Bronchial epithelial cell (primary cell): ENCODE measurements around the gene LRRTM1. TPM values are rescaled to one million over a fixed set of nuclear protein-coding genes. Genes with fewer than 3 reads are reported as not detected.

Experiments used
- DNase-seq: peaks from one replicate; pipeline ENCODE4 v3.0.0-alpha.2; 2010; ENCODE audit warnings: low read depth
- FAIRE-seq: peaks from 2 replicates; lab custom pipeline; 2011; peaks lifted over from hg19 to GRCh38; lab: Jason Lieb, UNC
- H3K27me3 ChIP-seq: 2 replicates; pipeline ENCODE4 v1.5.1; 2011; ENCODE audit warnings: low read length; ENCODE audit not compliant: control insufficient read depth, insufficient read depth
- H3K36me3 ChIP-seq: 2 replicates; pipeline ENCODE4 v1.5.1; 2011; ENCODE audit warnings: low read length; ENCODE audit not compliant: control insufficient read depth, insufficient read depth
- H3K4me3 ChIP-seq: 2 replicates; pipeline ENCODE4 v1.5.1; 2011; ENCODE audit warnings: mild to moderate bottlenecking, low read depth, low read length, control low read depth
- CTCF ChIP-seq: IDR thresholded peaks from 2 replicates; pipeline ENCODE4 v1.5.1; 2011; ENCODE audit warnings: mild to moderate bottlenecking, moderate library complexity, low read length, control low read depth, inconsistent platforms; ENCODE audit not compliant: insufficient read depth, severe bottlenecking
- total RNA-seq: library from RNA; depleted of rRNA; stranded (reverse); fragments of >200 nt; gene quantifications from 2 replicates; pipeline ENCODE4 v1.2.1, GENCODE V29; 2014

The LRRTM1 gene
- total RNA-seq, 1 donor from 2014 or later, result not detected

DNA sequence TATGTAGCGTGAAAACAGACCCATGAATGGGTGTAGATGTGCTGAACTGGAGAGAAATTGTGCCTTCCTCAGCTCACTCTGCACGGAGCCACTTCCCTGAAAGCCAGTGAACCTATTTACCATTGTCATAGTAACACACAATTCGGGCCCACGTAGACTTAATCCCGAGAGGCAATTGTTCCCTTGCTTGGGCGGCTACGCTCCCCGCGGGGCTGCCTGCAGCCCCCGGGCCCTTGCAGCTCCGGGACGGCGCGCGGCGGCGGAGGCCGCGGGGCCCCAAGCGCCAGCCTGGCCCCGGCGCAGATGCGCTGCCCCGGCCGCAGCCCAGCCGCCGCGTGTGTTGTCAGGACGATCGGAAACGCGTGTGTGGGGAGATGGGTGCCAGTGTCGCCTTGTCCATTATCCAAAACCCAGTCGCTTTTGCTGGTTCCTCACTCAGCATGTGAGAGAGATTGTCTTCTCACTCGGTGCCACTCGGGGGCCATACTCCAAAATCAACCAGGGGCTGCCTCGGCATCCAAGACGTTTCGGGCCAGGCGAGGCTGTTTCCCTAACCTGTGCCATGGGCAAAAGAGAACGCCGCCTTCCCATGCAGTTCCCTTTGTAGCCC lies 17.9 kb upstream of the LRRTM1 start:
- Histone ChIP-seq H3K4me3 (no peak overlapping the region), H3K36me3 (no peaks in the 10 kb centered on the region), H3K27me3 (no peaks in the 10 kb centered on the region)
- TF ChIP-seq CTCF, result no peak
- DNase-seq, result no peak
- FAIRE-seq, result no peak

DNA sequence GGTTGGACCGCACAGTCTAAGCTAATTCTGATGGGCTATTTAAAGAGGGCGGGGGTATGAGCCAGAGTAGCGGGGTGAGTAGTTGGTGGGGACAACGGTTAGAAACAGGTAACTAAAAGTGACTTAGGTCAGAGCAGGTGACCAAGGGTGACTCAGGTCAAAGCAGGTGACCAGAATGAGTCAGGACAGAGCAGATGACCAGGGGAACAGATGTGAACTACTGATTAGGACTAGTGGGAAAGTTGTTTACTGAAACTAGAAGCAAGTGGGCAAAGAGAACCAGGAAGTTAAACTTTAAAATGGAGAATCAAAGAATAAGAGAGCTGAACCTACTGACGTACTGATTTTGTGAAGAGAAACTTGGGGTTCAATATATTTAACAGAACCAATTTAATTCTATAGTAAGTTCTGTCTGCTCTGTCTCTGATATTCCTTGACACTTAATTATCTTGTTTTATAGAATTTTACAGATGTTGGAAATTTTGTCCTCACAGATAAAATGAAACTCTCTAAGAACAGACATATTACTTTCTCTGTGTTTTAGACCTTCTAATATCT lies 7.8 kb upstream of the LRRTM1 start:
- FAIRE-seq, result no peak

GRCh38 chr2:80311304-80311703 lies 6.8 kb upstream of the LRRTM1 start:
- no peak overlapping the region for H3K4me3 ChIP-seq
- DNase-seq (peak; percentile 9), FAIRE-seq (no peak)
- no peaks in the 10 kb centered on the region for H3K27me3 ChIP-seq
- H3K36me3 ChIP-seq, result no peaks in the 10 kb centered on the region
- no peak for TF ChIP-seq CTCF

More for the DNA sequence above, 7.8 kb upstream of the LRRTM1 start:
- Histone ChIP-seq H3K36me3 (no peaks in the 10 kb centered on the region), H3K27me3 (no peaks in the 10 kb centered on the region), H3K4me3 (no peak overlapping the region)
- no peak for DNase-seq
- no peak for TF ChIP-seq CTCF

DNA sequence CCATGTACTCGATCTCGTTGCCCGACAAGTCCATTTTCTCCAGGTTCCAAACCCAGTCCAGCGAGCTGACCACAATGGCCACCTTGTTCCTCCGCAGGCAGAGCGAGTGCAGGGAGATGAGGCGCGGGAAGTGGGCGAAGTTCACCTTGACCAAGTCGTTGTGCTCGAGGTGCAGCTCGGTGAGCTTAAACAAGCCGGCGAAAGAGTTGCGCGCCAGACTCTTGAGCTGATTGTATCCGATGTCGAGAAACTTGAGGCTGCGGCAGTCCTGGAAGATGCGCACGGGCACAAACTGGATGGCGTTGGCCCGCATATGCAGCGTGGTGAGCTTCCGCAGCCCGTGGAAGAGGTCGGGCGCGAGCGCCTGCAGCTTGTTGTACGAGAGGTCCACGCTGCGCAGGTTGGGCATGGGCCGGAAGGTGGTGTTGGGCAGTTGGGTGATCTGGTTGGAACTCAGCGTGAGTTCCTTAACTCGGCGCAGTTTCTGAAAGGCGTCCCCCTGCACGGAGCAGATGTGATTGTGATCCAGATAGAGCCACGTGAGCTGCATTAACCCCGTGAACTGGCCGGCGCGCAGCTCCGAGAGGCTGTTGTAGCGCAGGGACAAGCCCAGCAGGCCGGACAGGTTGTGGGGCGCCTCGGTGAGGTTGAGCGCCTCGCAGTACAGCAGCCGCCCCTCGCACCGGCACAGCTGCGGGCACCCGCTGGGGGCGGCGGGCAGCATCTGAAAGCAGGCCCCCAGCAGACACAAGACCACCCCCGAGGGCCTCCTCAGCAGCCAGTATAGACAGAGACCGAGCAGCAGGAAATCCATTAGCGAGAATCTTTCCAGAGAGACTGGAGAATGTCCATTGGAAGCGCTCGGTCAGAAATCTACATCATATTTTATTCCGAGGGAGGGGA lies 1.3 kb downstream of the LRRTM1 start:
- no peak for FAIRE-seq
- Histone ChIP-seq H3K4me3 (no peak overlapping the region), H3K27me3 (peaks cover 22% of the 10 kb centered on the region), H3K36me3 (no peaks in the 10 kb centered on the region)
- TF ChIP-seq CTCF, result no peak
- no peak for DNase-seq

- Histone ChIP-seq H3K27me3 (peaks cover 22% of the 10 kb centered on the region), H3K4me3 (no peak overlapping the region), H3K36me3 (no peaks in the 10 kb centered on the region)
- no peak for TF ChIP-seq CTCF
- DNase-seq (no peak), FAIRE-seq (no peak)
Measured at GRCh38 chr2:80302314-80303005, 2.1 kb downstream of the LRRTM1 start.
